IMR-90 (cell line): ENCODE measurements around the gene TRIM26. TPM values are rescaled to one million over a fixed set of nuclear protein-coding genes. Genes with fewer than 3 reads are reported as not detected.

Source experiments
- ATAC-seq: fragments of 200-7000 bp; cut with Tn5 transposase; 2 replicates; pipeline ENCODE4 v1.9.1; 2020; ENCODE audit warnings: low read depth, mild to moderate bottlenecking, moderate library complexity
- BruUV-seq: library from RNA; stranded (reverse); fragments of 400-500 nt; replicated peaks from 2 replicates; lab custom pipeline; 2021; lab: Mats Ljungman, UMichigan
- CTCF ChIA-PET: fragments of 300-600 bp; formaldehyde crosslinking; extraction: SDS; loops from one replicate; lab custom pipeline; 2021; ENCODE audit warnings: antibody characterized with exemption; lab: Yijun Ruan, JAX
- POLR2A ChIA-PET: fragments of 300-600 bp; sonication (Branson Sonifier 250); formaldehyde crosslinking; loops from one replicate; lab custom pipeline; 2022; ENCODE audit warnings: antibody characterized with exemption; ENCODE audit not compliant: unreplicated experiment; lab: Charles Lee
- DNase-seq: peaks from one replicate; pipeline ENCODE4 v3.0.0; 2013
- H2AFZ ChIP-seq: replicated peaks from 2 replicates; pipeline ENCODE3; 2013; ENCODE audit warnings: low read length, mild to moderate bottlenecking; ENCODE audit not compliant: poor library complexity
- H2AK5ac ChIP-seq: 2 replicates; pipeline ENCODE4 v1.6.1; 2013; ENCODE audit warnings: low read depth, low read length, inconsistent platforms
- H2AK9ac ChIP-seq: replicated peaks from 2 replicates; pipeline ENCODE3; 2013; ENCODE audit warnings: mild to moderate bottlenecking, low read depth, low read length, moderate library complexity; ENCODE audit not compliant: poor library complexity
- H2BK120ac ChIP-seq: 2 replicates; pipeline ENCODE4 v1.6.1; 2013; ENCODE audit warnings: low read depth, low read length, inconsistent platforms
- H2BK15ac ChIP-seq: 3 replicates; pipeline ENCODE4 v1.6.1; 2013; ENCODE audit warnings: low read depth, low read length, inconsistent platforms
- H2BK20ac ChIP-seq: 2 replicates; pipeline ENCODE4 v1.6.1; 2013; ENCODE audit warnings: low read depth, mild to moderate bottlenecking, inconsistent platforms, low read length, moderate library complexity
- H2BK5ac ChIP-seq: 2 replicates; pipeline ENCODE4 v1.6.1; 2013; ENCODE audit warnings: mild to moderate bottlenecking, low read depth, low read length, inconsistent platforms; ENCODE audit not compliant: poor library complexity, severe bottlenecking
- H3K14ac ChIP-seq: replicated peaks from 2 replicates; pipeline ENCODE4 v1.6.1; 2013; ENCODE audit warnings: low read depth, low read length, inconsistent platforms
- H3K18ac ChIP-seq: 2 replicates; pipeline ENCODE4 v1.6.1; 2013; ENCODE audit warnings: low read depth, low read length, control low read depth
- H3K23ac ChIP-seq: 2 replicates; pipeline ENCODE4 v1.6.1; 2013; ENCODE audit warnings: low read depth, low read length, inconsistent platforms
- H3K27ac ChIP-seq: 2 replicates; pipeline ENCODE4 v1.5.1; 2013; ENCODE audit warnings: mild to moderate bottlenecking, control low read depth, low read length; ENCODE audit not compliant: insufficient read depth
- H3K27me3 ChIP-seq: 2 replicates; pipeline ENCODE4 v1.6.1; 2013; ENCODE audit warnings: low read length; ENCODE audit not compliant: control insufficient read depth, insufficient read depth
- H3K36me3 ChIP-seq: 2 replicates; pipeline ENCODE4 v1.6.1; 2013; ENCODE audit warnings: low read length, mixed read lengths; ENCODE audit not compliant: control insufficient read depth, insufficient read depth
- H3K4ac ChIP-seq: 2 replicates; pipeline ENCODE4 v1.6.1; 2013; ENCODE audit warnings: low read depth, low read length, inconsistent platforms
- H3K4me1 ChIP-seq: 2 replicates; pipeline ENCODE4 v1.6.1; 2013; ENCODE audit warnings: low read length, mixed read lengths; ENCODE audit not compliant: control insufficient read depth, insufficient read depth
- H3K4me2 ChIP-seq: 2 replicates; pipeline ENCODE4 v1.6.1; 2013; ENCODE audit warnings: low read depth, mild to moderate bottlenecking, control low read depth, low read length, moderate library complexity
- H3K4me3 ChIP-seq: 2 replicates; pipeline ENCODE4 v1.5.1; 2013; ENCODE audit warnings: low read depth, mild to moderate bottlenecking, control low read depth, low read length, moderate library complexity; ENCODE audit not compliant: insufficient read depth
- H3K56ac ChIP-seq: 2 replicates; pipeline ENCODE4 v1.6.1; 2013; ENCODE audit warnings: low read length, inconsistent platforms; ENCODE audit not compliant: insufficient read depth; ENCODE audit errors: extremely low read depth
- H3K79me1 ChIP-seq, 2 experiments: 2 replicates each; pipeline ENCODE4 v1.6.1; 2013; ENCODE audit warnings: low read length in 2 of 2, inconsistent platforms in 1 of 2, low read depth in 1 of 2
- H3K9ac ChIP-seq: 2 replicates; pipeline ENCODE4 v1.6.1; 2013; ENCODE audit warnings: low read depth, low read length, control low read depth
- H3K9me1 ChIP-seq: 2 replicates; pipeline ENCODE4 v1.6.1; 2013; ENCODE audit warnings: low read length, inconsistent platforms; ENCODE audit not compliant: insufficient read depth
- H3K9me3 ChIP-seq: 2 replicates; pipeline ENCODE4 v1.6.1; 2013; ENCODE audit warnings: low read length; ENCODE audit not compliant: control insufficient read depth, insufficient read depth
- H4K20me1 ChIP-seq: 2 replicates; pipeline ENCODE4 v1.6.1; 2013; ENCODE audit warnings: low read length, inconsistent platforms; ENCODE audit not compliant: insufficient read depth
- H4K5ac ChIP-seq: 2 replicates; pipeline ENCODE4 v1.6.1; 2013; ENCODE audit warnings: mild to moderate bottlenecking, low read depth, low read length, control low read depth
- H4K8ac ChIP-seq, 2 experiments: 2 replicates each; pipeline ENCODE4 v1.6.1; 2013; ENCODE audit warnings: low read depth in 2 of 2, low read length in 2 of 2, control low read depth in 1 of 2, inconsistent platforms in 1 of 2
- H4K91ac ChIP-seq: 2 replicates; pipeline ENCODE4 v1.6.1; 2013; ENCODE audit warnings: low read depth, low read length, inconsistent platforms; ENCODE audit not compliant: insufficient read depth
- CHD1 ChIP-seq: IDR thresholded peaks from 2 replicates; pipeline ENCODE4 v1.6.1; 2012; ENCODE audit warnings: low read depth, low read length, improper control_type of control experiment
- MAZ ChIP-seq: IDR thresholded peaks from 2 replicates; pipeline ENCODE4 v1.6.1; 2012; ENCODE audit warnings: low read depth, mild to moderate bottlenecking, low read length, improper control_type of control experiment, moderate library complexity, borderline replicate concordance
- MXI1 ChIP-seq: IDR thresholded peaks from 2 replicates; pipeline ENCODE4 v1.6.1; 2012; ENCODE audit warnings: low read depth, mild to moderate bottlenecking, low read length, moderate library complexity, borderline replicate concordance
- POLR2A ChIP-seq: IDR thresholded peaks from 2 replicates; pipeline ENCODE4 v1.6.1; 2012; ENCODE audit warnings: mild to moderate bottlenecking, low read depth, low read length
- RAD21 ChIP-seq: IDR thresholded peaks from 2 replicates; pipeline ENCODE4 v1.6.1; 2012; ENCODE audit warnings: low read length, improper control_type of control experiment
- RCOR1 ChIP-seq: IDR thresholded peaks from 2 replicates; pipeline ENCODE4 v1.6.1; 2012; ENCODE audit warnings: mild to moderate bottlenecking, low read length, improper control_type of control experiment; ENCODE audit not compliant: insufficient replicate concordance
- RFX5 ChIP-seq: IDR thresholded peaks from 2 replicates; pipeline ENCODE4 v1.8.0; 2012; ENCODE audit warnings: low read depth, mild to moderate bottlenecking, low read length, moderate library complexity
- SMC3 ChIP-seq: fragments of 150-350 bp; IDR thresholded peaks from 2 replicates; pipeline ENCODE4 v1.6.1; 2016; ENCODE audit warnings: low read depth, mild to moderate bottlenecking, antibody characterized with exemption, low read length, moderate library complexity
- WGBS, 2 experiments: methylation state at CpG; one replicate each; pipeline versions ENCODE4 v1.1.5 to v1.1.7; 2013; ENCODE audit warnings: missing lambda C conversion rate in 2 of 2; ENCODE audit not compliant: insufficient read length in 1 of 2; ENCODE audit errors: extremely low coverage in 2 of 2; 5-methylcytosine and 5-hydroxymethylcytosine counted together
- dilution Hi-C: fragments of 300-500 bp; cut with HindIII; formaldehyde crosslinking; loops from one replicate; pipeline ENCODE4 v1.14.3; 2018; ENCODE audit warnings: low sequenced_read_pairs; ENCODE audit not compliant: unreplicated experiment
- in situ Hi-C: fragments of 300-500 bp; cut with MboI; formaldehyde crosslinking; loops from 3 replicates; pipeline ENCODE4 v1.14.3; 2019; ENCODE audit warnings: low sequenced_read_pairs, inconsistent platforms, mixed read lengths
- intact Hi-C: fragments of 100-400 bp; cut with micrococcal nuclease; formaldehyde crosslinking; loops from 2 replicates; pipeline ENCODE4 v1.10.0; 2022
- polyA plus RNA-seq, 3 experiments: library from polyadenylated mRNA; depleted of rRNA; stranded (reverse); fragments of >200 nt; gene quantifications; 2 replicates each; pipeline ENCODE4 v1.2.3, GENCODE V29; 2012; ENCODE audit warnings: low replicate concordance in 1 of 3
- total RNA-seq: library from RNA; depleted of rRNA; stranded (reverse); fragments of >200 nt; gene quantifications from 2 replicates; pipeline ENCODE4 v1.2.3, GENCODE V29; 2012

Gene TRIM26
- total and polyA plus RNA-seq, 2 of the 4 experiments (the other 2 are of a cell fraction) = 22.6 to 23.8 TPM

GRCh38 chr6:30204116-30204515, 9.1 kb downstream of the TRIM26 start:
- no peak overlapping the region for H4K91ac ChIP-seq
- H4K5ac ChIP-seq = no peak overlapping the region
- intact Hi-C loops = no loop called here
- no peaks in the 10 kb centered on the region for H3K9me3 ChIP-seq
- peaks cover 13% of the 10 kb centered on the region for H3K36me3 ChIP-seq
- H2BK5ac ChIP-seq = no peak overlapping the region
- H3K23ac ChIP-seq = no peak overlapping the region
- TF ChIP-seq MAZ = no peak
- no peak for TF ChIP-seq RAD21
- TF ChIP-seq SMC3 = no peak
- no peak for TF ChIP-seq POLR2A
- no peak for TF ChIP-seq CHD1
- TF ChIP-seq RFX5 = no peak
- TF ChIP-seq RCOR1 = no peak
- TF ChIP-seq MXI1 = no peak
- no peak overlapping the region for H3K4me2 ChIP-seq
- no peak overlapping the region for H3K9ac ChIP-seq
- H2AK9ac ChIP-seq = no peak overlapping the region
- in situ Hi-C loops = no loop called here
- no TSS peak for BruUV-seq
- no peak overlapping the region for H3K4me3 ChIP-seq
- CTCF ChIA-PET = interaction anchor here (0.5 to 0.7 kb wide), 2 partner anchors 23 to 25 kb away, joined by 3 to 7 read pairs; no protein-coding TSS in a partner anchor
- H2AFZ ChIP-seq = no peak overlapping the region
- H3K4me1 ChIP-seq = peaks cover 12% of the 10 kb centered on the region
- H2BK15ac ChIP-seq = no peak overlapping the region
- H2AK5ac ChIP-seq = no peak overlapping the region
- dilution Hi-C loops = no loop called here
- peaks cover 18% of the 10 kb centered on the region for H3K9me1 ChIP-seq
- no peak overlapping the region for H3K18ac ChIP-seq
- POLR2A ChIA-PET = no interaction called here
- H3K79me1 ChIP-seq = peaks cover 38 to 68% of the 10 kb centered on the region in 2 experiments
- peaks cover 36% of the 10 kb centered on the region for H4K20me1 ChIP-seq
- H3K56ac ChIP-seq = no peak overlapping the region
- no peak overlapping the region for H2BK20ac ChIP-seq
- H2BK120ac ChIP-seq = no peak overlapping the region
- H3K14ac ChIP-seq = no peak overlapping the region
- no peak for DNase-seq
- WGBS, 2 experiments = no CpG with 5 or more reads among the region's 1 CpG
- no peak overlapping the region for H3K4ac ChIP-seq
- ATAC-seq = no peak
- no peak overlapping the region for H3K27ac ChIP-seq
- H3K27me3 ChIP-seq = no peaks in the 10 kb centered on the region
- no peak overlapping the region for H4K8ac ChIP-seq
